MM.1S (cell line): ENCODE measurements around the gene TSPEAR.

ENCODE experiments used
- DNase-seq: peaks from one replicate; pipeline ENCODE4 v3.0.0-alpha.2; 2015
- H2AFZ ChIP-seq: fragments of 300-600 bp; sonication (generic); 2 replicates; pipeline ENCODE4 v1.6.0; 2016; ENCODE audit warnings: antibody characterized with exemption, low read length
- H3F3A ChIP-seq: fragments of 300-600 bp; sonication (generic); 2 replicates; pipeline ENCODE4 v1.6.1; 2016; ENCODE audit warnings: mild to moderate bottlenecking, antibody characterized with exemption, low read length, moderate library complexity, mixed read lengths; ENCODE audit not compliant: insufficient read depth
- H3K27ac ChIP-seq: fragments of 300-600 bp; sonication (generic); 2 replicates; pipeline ENCODE4 v1.5.1; 2016; ENCODE audit warnings: mild to moderate bottlenecking, low read length
- H3K27me3 ChIP-seq: fragments of 300-600 bp; sonication (generic); replicated peaks from 2 replicates; pipeline ENCODE4 v1.6.0; 2016; ENCODE audit warnings: low read length; ENCODE audit not compliant: insufficient read depth
- H3K36me3 ChIP-seq: fragments of 300-600 bp; sonication (generic); replicated peaks from 2 replicates; pipeline ENCODE4 v1.6.1; 2016; ENCODE audit warnings: mild to moderate bottlenecking, low read length, mixed read lengths; ENCODE audit not compliant: insufficient read depth
- H3K4me1 ChIP-seq: fragments of 300-600 bp; sonication (generic); 2 replicates; pipeline ENCODE4 v1.6.1; 2016; ENCODE audit warnings: low read length, mixed read lengths
- H3K4me2 ChIP-seq: fragments of 300-600 bp; sonication (generic); 2 replicates; pipeline ENCODE4 v1.6.0; 2016; ENCODE audit warnings: low read depth, low read length
- H3K4me3 ChIP-seq: fragments of 300-600 bp; sonication (generic); 2 replicates; pipeline ENCODE4 v1.5.1; 2016; ENCODE audit warnings: low read length, mixed read lengths
- H3K79me2 ChIP-seq: fragments of 300-600 bp; sonication (generic); 2 replicates; pipeline ENCODE4 v1.6.1; 2016; ENCODE audit warnings: mixed run types, low read length, mixed read lengths
- H3K9ac ChIP-seq: fragments of 300-600 bp; sonication (generic); 2 replicates; pipeline ENCODE4 v1.6.1; 2016; ENCODE audit warnings: low read length, mixed read lengths
- H3K9me2 ChIP-seq: fragments of 300-600 bp; sonication (generic); replicated peaks from 2 replicates; pipeline ENCODE4 v1.6.1; 2016; ENCODE audit warnings: mild to moderate bottlenecking, low read length, mixed read lengths; ENCODE audit not compliant: insufficient read depth
- H3K9me3 ChIP-seq: fragments of 300-600 bp; sonication (generic); replicated peaks from 2 replicates; pipeline ENCODE4 v1.6.1; 2016; ENCODE audit warnings: mild to moderate bottlenecking, low read length, mixed read lengths; ENCODE audit not compliant: insufficient read depth
- H4K20me1 ChIP-seq: fragments of 300-600 bp; sonication (generic); 2 replicates; pipeline ENCODE4 v1.6.1; 2016; ENCODE audit warnings: mild to moderate bottlenecking, low read length, moderate library complexity, mixed read lengths; ENCODE audit not compliant: insufficient read depth
- EZH2 ChIP-seq: fragments of 300-600 bp; sonication (generic); optimal IDR thresholded peaks from 2 replicates; pipeline ENCODE3; 2017; ENCODE audit warnings: low read depth, mild to moderate bottlenecking, antibody characterized with exemption, low read length, mixed read lengths
- EZH2phosphoT487 ChIP-seq: fragments of 300-600 bp; sonication (generic); IDR thresholded peaks from 2 replicates; pipeline ENCODE4 v1.6.1; 2018; ENCODE audit warnings: antibody characterized with exemption, low read length
- TF ChIP-seq, protein P1 (sequence below): fragments of 300-600 bp; sonication (generic); IDR thresholded peaks from 2 replicates; pipeline ENCODE4 v1.5.1; 2016; ENCODE audit warnings: antibody characterized with exemption, low read length, mixed read lengths

TSPEAR gene

GRCh38 chr21:44508711-44509445, 202.5 kb downstream of the TSPEAR start:
- Histone ChIP-seq H3K79me2 (no peaks in the 10 kb centered on the region), H3K9me3 (no peaks in the 10 kb centered on the region), H3K36me3 (no peaks in the 10 kb centered on the region), H3K9me2 (no peaks in the 10 kb centered on the region), H3K27ac (no peak overlapping the region), H3K4me3 (no peak overlapping the region), H3K4me1 (no peaks in the 10 kb centered on the region; the same call in 1 of the 2 replicates), H3K9ac (no peak overlapping the region), H4K20me1 (no peaks in the 10 kb centered on the region), H3K4me2 (no peak overlapping the region), H2AFZ (no peak overlapping the region), H3K27me3 (peaks cover 95% of the 10 kb centered on the region), H3F3A (no peaks in the 10 kb centered on the region)
- TF ChIP-seq EZH2phosphoT487 (no peak), EZH2 (no peak)
- TF ChIP-seq, protein P1, sequence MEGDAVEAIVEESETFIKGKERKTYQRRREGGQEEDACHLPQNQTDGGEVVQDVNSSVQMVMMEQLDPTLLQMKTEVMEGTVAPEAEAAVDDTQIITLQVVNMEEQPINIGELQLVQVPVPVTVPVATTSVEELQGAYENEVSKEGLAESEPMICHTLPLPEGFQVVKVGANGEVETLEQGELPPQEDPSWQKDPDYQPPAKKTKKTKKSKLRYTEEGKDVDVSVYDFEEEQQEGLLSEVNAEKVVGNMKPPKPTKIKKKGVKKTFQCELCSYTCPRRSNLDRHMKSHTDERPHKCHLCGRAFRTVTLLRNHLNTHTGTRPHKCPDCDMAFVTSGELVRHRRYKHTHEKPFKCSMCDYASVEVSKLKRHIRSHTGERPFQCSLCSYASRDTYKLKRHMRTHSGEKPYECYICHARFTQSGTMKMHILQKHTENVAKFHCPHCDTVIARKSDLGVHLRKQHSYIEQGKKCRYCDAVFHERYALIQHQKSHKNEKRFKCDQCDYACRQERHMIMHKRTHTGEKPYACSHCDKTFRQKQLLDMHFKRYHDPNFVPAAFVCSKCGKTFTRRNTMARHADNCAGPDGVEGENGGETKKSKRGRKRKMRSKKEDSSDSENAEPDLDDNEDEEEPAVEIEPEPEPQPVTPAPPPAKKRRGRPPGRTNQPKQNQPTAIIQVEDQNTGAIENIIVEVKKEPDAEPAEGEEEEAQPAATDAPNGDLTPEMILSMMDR: no peak
- no peak for DNase-seq

DNA sequence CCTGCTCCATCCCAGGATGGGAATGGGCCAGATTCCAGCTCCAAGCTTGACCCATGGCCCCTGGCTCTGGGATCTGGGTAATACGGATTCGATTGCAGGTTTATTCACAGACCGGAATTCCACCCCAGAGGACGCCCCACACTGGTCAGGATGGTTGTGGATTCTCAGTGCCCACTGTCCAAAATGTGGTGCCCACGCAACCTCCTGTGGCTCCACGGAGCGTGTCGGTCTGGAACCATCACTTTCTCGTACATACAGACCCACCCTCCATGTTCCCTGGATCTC, 203.0 kb downstream of the TSPEAR start:
- Histone ChIP-seq H3K4me1 (no peaks in the 10 kb centered on the region; the same call in 1 of the 2 replicates), H3K27ac (no peak overlapping the region), H2AFZ (no peak overlapping the region), H3K9ac (no peak overlapping the region), H3K4me2 (no peak overlapping the region), H3K27me3 (peaks cover 95% of the 10 kb centered on the region), H4K20me1 (no peaks in the 10 kb centered on the region), H3K79me2 (no peaks in the 10 kb centered on the region), H3K9me3 (no peaks in the 10 kb centered on the region), H3F3A (no peaks in the 10 kb centered on the region), H3K9me2 (no peaks in the 10 kb centered on the region), H3K4me3 (no peak overlapping the region), H3K36me3 (no peaks in the 10 kb centered on the region)
- no peak for DNase-seq
- TF ChIP-seq EZH2phosphoT487 (no peak), EZH2 (peak; percentile 41)

DNA sequence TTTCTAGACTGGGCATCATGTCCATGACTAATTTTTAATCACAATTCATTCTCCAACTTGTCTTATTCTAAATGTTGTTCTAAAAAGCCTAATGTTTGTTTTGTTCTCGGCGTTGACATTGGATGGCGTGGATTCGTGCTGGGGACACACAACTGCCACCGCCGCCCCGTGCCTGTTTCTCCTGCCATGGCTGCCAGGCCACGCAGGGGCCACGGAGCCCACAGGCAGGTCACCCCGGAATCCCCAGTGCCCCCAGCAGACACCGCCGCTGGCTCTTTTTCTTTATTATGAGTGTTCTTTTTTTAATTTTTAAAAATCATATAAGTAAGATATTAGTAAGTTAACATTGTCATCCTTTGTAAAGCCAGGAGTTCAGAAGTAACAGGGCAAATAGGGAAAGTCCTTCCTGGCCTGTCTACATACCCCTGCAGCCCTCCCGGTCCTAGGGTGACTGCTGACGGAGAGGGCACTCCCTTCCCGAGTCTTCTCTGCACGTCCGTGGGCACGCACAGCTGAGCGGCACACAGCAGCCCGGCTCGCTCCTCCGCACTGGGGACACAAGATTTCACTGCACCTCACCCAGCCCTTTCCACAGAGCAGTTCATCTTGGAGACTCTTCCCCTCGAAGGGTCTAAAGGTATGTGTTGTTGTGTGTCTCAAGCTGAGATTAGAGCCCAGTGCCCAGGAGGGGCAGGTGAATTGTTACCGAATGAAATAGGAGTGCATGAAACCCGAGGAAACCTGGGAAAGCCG, 203.5 kb downstream of the TSPEAR start:
- Histone ChIP-seq H3K36me3 (no peaks in the 10 kb centered on the region), H3K4me2 (no peak overlapping the region), H3K9ac (no peak overlapping the region), H4K20me1 (no peaks in the 10 kb centered on the region), H3K9me3 (no peaks in the 10 kb centered on the region), H3K79me2 (no peaks in the 10 kb centered on the region), H3K27ac (no peak overlapping the region), H3K4me3 (no peak overlapping the region), H3K4me1 (no peaks in the 10 kb centered on the region; the same call in 1 of the 2 replicates), H3F3A (no peaks in the 10 kb centered on the region), H3K27me3 (peaks cover 95% of the 10 kb centered on the region), H2AFZ (no peak overlapping the region), H3K9me2 (no peaks in the 10 kb centered on the region)
- TF ChIP-seq EZH2phosphoT487: peak; percentile 75
- no peak for TF ChIP-seq EZH2
- TF ChIP-seq, protein P1: no peak
- DNase-seq: no peak
